HAP-1 (cell line): ENCODE results near the gene ROBO4.

Source experiments
- DNase-seq, 2 experiments: peaks; one replicate each; pipeline ENCODE4 v3.0.0-alpha.2; 2016 to 2020; ENCODE audit warnings: low spot score in 2 of 2
- H3K27me3 ChIP-seq: fragments of 250-450 bp; sonication (Bioruptor Pico); 2 replicates; pipeline ENCODE4 v1.5.1; 2020; ENCODE audit warnings: low read depth, mild to moderate bottlenecking, moderate library complexity
- H3K36me3 ChIP-seq: fragments of 250-450 bp; sonication (Bioruptor Pico); replicated peaks from 2 replicates; pipeline ENCODE4 v1.5.1; 2020; ENCODE audit warnings: mild to moderate bottlenecking
- H3K4me1 ChIP-seq: fragments of 250-450 bp; sonication (Bioruptor Pico); 2 replicates; pipeline ENCODE4 v1.5.1; 2020; ENCODE audit warnings: mild to moderate bottlenecking
- H3K4me3 ChIP-seq: fragments of 250-450 bp; sonication (Bioruptor Pico); 2 replicates; pipeline ENCODE4 v1.5.1; 2020; ENCODE audit warnings: mild to moderate bottlenecking, moderate library complexity
- H3K9me3 ChIP-seq: fragments of 250-450 bp; sonication (Bioruptor Pico); 2 replicates; pipeline ENCODE4 v1.5.1; 2020; ENCODE audit warnings: mild to moderate bottlenecking, moderate library complexity
- in situ Hi-C: fragments of 300-500 bp; cut with MboI; formaldehyde crosslinking; loops from 3 replicates; pipeline ENCODE4 v1.14.3; 2020; ENCODE audit warnings: low sequenced_read_pairs, inconsistent platforms, mixed read lengths

The ROBO4 gene

GRCh38 chr11:124844664-124845079 is 53.0 kb downstream of the ROBO4 start:
- no peak for DNase-seq
- Histone ChIP-seq H3K36me3 (no peaks in the 10 kb centered on the region), H3K4me1 (peaks cover 2% of the 10 kb centered on the region; the same call in 1 of the 2 replicates), H3K27me3 (peaks cover 99% of the 10 kb centered on the region), H3K9me3 (no peaks in the 10 kb centered on the region), H3K4me3 (no peak overlapping the region)
- in situ Hi-C loops = no loop called here

- DNase-seq = no peak
- no peaks in the 10 kb centered on the region for H3K36me3 ChIP-seq
- peaks cover 10% of the 10 kb centered on the region; the same call in 1 of the 2 replicates for H3K4me1 ChIP-seq
- H3K4me3 ChIP-seq = no peak overlapping the region
- in situ Hi-C loops = no loop called here
- no peaks in the 10 kb centered on the region for H3K9me3 ChIP-seq
- peaks cover 91% of the 10 kb centered on the region for H3K27me3 ChIP-seq
These were observed 54.1 kb downstream of the ROBO4 start for GRCh38 chr11:124843616-124843910.

- H3K4me1 ChIP-seq = peaks cover 11% of the 10 kb centered on the region
- H3K4me3 ChIP-seq = no peak overlapping the region
- H3K9me3 ChIP-seq = no peaks in the 10 kb centered on the region
- DNase-seq = no peak
- peaks cover 80% of the 10 kb centered on the region for H3K27me3 ChIP-seq
- in situ Hi-C loops = no loop called here
- H3K36me3 ChIP-seq = no peaks in the 10 kb centered on the region
These were observed 55.4 kb downstream of the ROBO4 start for GRCh38 chr11:124842305-124842704.

- in situ Hi-C loops = no loop called here
- Histone ChIP-seq H3K36me3 (no peaks in the 10 kb centered on the region), H3K9me3 (no peaks in the 10 kb centered on the region), H3K4me3 (no peak overlapping the region), H3K27me3 (peaks cover 76% of the 10 kb centered on the region), H3K4me1 (peaks cover 16% of the 10 kb centered on the region)
- no peak for DNase-seq
These were observed 55.8 kb downstream of the ROBO4 start for GRCh38 chr11:124841840-124842239.

GRCh38 chr11:124841201-124841600 is 56.5 kb downstream of the ROBO4 start:
- in situ Hi-C loops = no loop called here
- Histone ChIP-seq H3K4me3 (no peak overlapping the region), H3K27me3 (peaks cover 69% of the 10 kb centered on the region), H3K4me1 (peaks cover 19% of the 10 kb centered on the region), H3K36me3 (no peaks in the 10 kb centered on the region), H3K9me3 (no peaks in the 10 kb centered on the region)
- no peak for DNase-seq

- H3K36me3 ChIP-seq = no peaks in the 10 kb centered on the region
- H3K9me3 ChIP-seq = no peaks in the 10 kb centered on the region
- peaks cover 21% of the 10 kb centered on the region for H3K4me1 ChIP-seq
- in situ Hi-C loops = no loop called here
- DNase-seq = no peak
- H3K4me3 ChIP-seq = no peak overlapping the region
- peaks cover 64% of the 10 kb centered on the region for H3K27me3 ChIP-seq
These were observed 57.0 kb downstream of the ROBO4 start for GRCh38 chr11:124840666-124841065.

DNA sequence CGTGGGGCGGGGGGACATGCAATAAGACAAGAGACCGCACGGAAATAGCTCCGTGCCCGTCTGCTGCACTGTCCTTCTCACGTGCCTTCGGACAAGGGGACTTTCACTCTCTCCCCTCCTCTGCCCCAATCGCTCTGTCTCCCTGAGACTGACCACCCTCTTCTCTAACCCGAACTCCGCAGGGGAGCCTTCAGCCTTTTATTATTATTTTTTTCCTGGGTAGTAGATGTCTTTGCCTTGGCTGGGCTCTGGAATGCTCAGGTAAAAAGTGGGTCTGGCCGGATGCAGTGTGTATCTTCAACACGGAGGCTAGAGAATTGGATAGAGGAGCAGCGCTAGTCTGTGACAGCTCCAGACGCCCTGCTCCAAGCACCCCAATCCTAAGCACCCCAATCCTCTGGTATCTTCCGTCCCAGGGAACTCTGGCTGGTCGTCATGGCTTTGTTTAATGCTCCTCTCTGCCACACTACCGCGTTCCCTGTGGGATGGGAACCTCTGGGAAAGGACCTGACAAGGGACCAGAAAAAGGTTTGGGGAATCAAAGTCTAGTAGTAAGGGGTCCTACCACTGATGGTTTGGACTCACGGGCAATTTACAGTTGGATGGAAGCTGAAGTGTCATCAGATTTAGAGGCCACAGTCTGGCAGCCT is 57.6 kb downstream of the ROBO4 start:
- H3K27me3 ChIP-seq = peaks cover 58% of the 10 kb centered on the region
- in situ Hi-C loops = loop anchor here (10.0 kb wide), 2 partner anchors 75 to 195 kb away; partner anchors contain the start of gene ESAM
- no peaks in the 10 kb centered on the region for H3K36me3 ChIP-seq
- peaks cover 21% of the 10 kb centered on the region for H3K4me1 ChIP-seq
- peak overlapping the region; percentile 22 for H3K4me3 ChIP-seq
- no peaks in the 10 kb centered on the region for H3K9me3 ChIP-seq
- no peak for DNase-seq

- H3K4me3 ChIP-seq = peak overlapping the region; percentile 22
- DNase-seq = peak in 1 of 2 experiments; percentile 54
- in situ Hi-C loops = loop anchor here (10.0 kb wide), 2 partner anchors 75 to 195 kb away; partner anchors contain the start of gene ESAM
- peaks cover 24% of the 10 kb centered on the region for H3K4me1 ChIP-seq
- peaks cover 51% of the 10 kb centered on the region for H3K27me3 ChIP-seq
- no peaks in the 10 kb centered on the region for H3K36me3 ChIP-seq
- H3K9me3 ChIP-seq = no peaks in the 10 kb centered on the region
These were observed 58.3 kb downstream of the ROBO4 start for GRCh38 chr11:124839128-124839971.

- H3K4me3 ChIP-seq = no peak overlapping the region
- H3K36me3 ChIP-seq = no peaks in the 10 kb centered on the region
- no peak for DNase-seq
- H3K27me3 ChIP-seq = peaks cover 45% of the 10 kb centered on the region
- in situ Hi-C loops = loop anchor here (10.0 kb wide), 2 partner anchors 74 to 194 kb away; partner anchors contain the start of gene ESAM
- H3K9me3 ChIP-seq = no peaks in the 10 kb centered on the region
- peaks cover 24% of the 10 kb centered on the region for H3K4me1 ChIP-seq
These were observed 58.9 kb downstream of the ROBO4 start for GRCh38 chr11:124838805-124839127.

DNA sequence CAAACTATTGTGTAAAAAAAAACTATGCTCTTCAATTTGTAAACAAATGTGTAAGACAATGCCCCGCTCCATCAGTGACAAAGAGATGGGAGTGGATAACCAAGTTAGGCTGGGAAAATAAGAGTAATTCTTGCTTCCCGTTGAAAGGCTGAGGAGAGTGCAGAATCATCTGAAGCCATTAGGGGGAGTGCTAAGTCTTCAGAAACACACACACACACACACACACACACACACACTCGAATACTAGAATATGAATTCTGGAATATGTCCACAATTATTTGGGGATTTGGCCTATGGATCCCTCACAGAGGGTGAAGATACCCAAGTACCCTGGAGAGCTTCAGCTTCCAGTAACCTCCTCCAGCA is 60.2 kb downstream of the ROBO4 start:
- Histone ChIP-seq H3K27me3 (peaks cover 32% of the 10 kb centered on the region), H3K4me3 (no peak overlapping the region), H3K4me1 (peaks cover 24% of the 10 kb centered on the region), H3K9me3 (no peaks in the 10 kb centered on the region), H3K36me3 (no peaks in the 10 kb centered on the region)
- in situ Hi-C loops = loop anchor here (10.0 kb wide), 2 partner anchors 73 to 193 kb away; partner anchors contain the start of gene ESAM
- peak; percentile 49 to 76 for DNase-seq

GRCh38 chr11:124835918-124836317 is 61.7 kb downstream of the ROBO4 start:
- in situ Hi-C loops = loop anchor here (10.0 kb wide), 2 partner anchors 71 to 191 kb away; partner anchors contain the start of gene ESAM
- H3K4me3 ChIP-seq = no peak overlapping the region

GRCh38 chr11:124834526-124835180 is 63.0 kb downstream of the ROBO4 start:
- no peaks in the 10 kb centered on the region for H3K9me3 ChIP-seq
- H3K4me3 ChIP-seq = no peak overlapping the region
- no peak for DNase-seq
- H3K4me1 ChIP-seq = peaks cover 22% of the 10 kb centered on the region
- in situ Hi-C loops = loop anchor here (10.0 kb wide), 2 partner anchors 70 to 190 kb away; partner anchors contain the start of gene ESAM
- peaks cover 4% of the 10 kb centered on the region for H3K27me3 ChIP-seq
- no peaks in the 10 kb centered on the region for H3K36me3 ChIP-seq

More at GRCh38 chr11:124835918-124836317, 61.7 kb downstream of the ROBO4 start:
- DNase-seq = no peak
- no peaks in the 10 kb centered on the region for H3K36me3 ChIP-seq
- no peaks in the 10 kb centered on the region for H3K9me3 ChIP-seq
- peaks cover 16% of the 10 kb centered on the region for H3K27me3 ChIP-seq
- H3K4me1 ChIP-seq = peaks cover 24% of the 10 kb centered on the region
